Measurements from ENCODE around the gene NKAPL. TPM values are rescaled to one million over a fixed set of nuclear protein-coding genes. Genes with fewer than 3 reads are reported as not detected.

Gene NKAPL
- total and polyA plus RNA-seq, 2 of the 13 experiments (the other 11 are each of a cell fraction or from before 2014, with no cell fraction given), result not detected

DNA sequence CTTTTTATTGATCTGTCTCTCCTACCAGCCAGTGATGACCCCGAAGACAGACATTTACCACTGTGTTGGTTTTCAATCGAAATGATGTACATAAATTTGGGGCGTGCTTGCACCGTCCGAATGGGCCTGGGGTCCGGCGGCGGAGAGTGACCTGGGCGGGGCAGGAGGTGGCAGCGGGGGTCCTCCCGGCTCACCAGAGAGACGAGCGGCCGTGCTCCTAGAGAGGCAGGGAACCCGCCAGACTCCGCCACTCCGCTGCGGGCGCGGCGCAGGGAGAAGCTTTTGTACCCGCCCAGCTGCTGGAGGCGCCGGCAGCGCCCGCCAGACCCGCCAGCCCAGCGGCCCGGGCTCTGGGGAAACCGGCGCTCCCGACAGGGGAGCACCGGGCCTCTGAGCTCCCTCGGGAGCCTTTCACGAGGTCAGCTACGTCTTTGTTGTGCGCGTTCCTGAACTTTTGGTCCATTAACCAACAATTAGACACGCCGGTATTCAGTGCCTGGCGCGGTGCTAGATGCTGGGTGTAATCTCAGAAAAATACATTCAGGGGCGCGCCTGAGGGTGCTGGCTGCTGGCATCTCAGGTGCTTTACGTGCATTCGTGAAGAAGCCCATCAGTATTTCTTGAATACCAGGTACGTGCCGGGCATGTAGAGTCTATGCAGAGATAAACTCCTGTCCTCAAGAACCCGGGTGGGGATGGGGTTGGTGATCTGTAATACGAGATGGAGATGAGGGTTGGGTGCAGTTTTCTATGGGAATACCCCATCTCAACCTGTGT is 22.4 kb downstream of the NKAPL start, which contains the start of gene PGBD1 (continued):
- TF ChIP-seq, protein P1, sequence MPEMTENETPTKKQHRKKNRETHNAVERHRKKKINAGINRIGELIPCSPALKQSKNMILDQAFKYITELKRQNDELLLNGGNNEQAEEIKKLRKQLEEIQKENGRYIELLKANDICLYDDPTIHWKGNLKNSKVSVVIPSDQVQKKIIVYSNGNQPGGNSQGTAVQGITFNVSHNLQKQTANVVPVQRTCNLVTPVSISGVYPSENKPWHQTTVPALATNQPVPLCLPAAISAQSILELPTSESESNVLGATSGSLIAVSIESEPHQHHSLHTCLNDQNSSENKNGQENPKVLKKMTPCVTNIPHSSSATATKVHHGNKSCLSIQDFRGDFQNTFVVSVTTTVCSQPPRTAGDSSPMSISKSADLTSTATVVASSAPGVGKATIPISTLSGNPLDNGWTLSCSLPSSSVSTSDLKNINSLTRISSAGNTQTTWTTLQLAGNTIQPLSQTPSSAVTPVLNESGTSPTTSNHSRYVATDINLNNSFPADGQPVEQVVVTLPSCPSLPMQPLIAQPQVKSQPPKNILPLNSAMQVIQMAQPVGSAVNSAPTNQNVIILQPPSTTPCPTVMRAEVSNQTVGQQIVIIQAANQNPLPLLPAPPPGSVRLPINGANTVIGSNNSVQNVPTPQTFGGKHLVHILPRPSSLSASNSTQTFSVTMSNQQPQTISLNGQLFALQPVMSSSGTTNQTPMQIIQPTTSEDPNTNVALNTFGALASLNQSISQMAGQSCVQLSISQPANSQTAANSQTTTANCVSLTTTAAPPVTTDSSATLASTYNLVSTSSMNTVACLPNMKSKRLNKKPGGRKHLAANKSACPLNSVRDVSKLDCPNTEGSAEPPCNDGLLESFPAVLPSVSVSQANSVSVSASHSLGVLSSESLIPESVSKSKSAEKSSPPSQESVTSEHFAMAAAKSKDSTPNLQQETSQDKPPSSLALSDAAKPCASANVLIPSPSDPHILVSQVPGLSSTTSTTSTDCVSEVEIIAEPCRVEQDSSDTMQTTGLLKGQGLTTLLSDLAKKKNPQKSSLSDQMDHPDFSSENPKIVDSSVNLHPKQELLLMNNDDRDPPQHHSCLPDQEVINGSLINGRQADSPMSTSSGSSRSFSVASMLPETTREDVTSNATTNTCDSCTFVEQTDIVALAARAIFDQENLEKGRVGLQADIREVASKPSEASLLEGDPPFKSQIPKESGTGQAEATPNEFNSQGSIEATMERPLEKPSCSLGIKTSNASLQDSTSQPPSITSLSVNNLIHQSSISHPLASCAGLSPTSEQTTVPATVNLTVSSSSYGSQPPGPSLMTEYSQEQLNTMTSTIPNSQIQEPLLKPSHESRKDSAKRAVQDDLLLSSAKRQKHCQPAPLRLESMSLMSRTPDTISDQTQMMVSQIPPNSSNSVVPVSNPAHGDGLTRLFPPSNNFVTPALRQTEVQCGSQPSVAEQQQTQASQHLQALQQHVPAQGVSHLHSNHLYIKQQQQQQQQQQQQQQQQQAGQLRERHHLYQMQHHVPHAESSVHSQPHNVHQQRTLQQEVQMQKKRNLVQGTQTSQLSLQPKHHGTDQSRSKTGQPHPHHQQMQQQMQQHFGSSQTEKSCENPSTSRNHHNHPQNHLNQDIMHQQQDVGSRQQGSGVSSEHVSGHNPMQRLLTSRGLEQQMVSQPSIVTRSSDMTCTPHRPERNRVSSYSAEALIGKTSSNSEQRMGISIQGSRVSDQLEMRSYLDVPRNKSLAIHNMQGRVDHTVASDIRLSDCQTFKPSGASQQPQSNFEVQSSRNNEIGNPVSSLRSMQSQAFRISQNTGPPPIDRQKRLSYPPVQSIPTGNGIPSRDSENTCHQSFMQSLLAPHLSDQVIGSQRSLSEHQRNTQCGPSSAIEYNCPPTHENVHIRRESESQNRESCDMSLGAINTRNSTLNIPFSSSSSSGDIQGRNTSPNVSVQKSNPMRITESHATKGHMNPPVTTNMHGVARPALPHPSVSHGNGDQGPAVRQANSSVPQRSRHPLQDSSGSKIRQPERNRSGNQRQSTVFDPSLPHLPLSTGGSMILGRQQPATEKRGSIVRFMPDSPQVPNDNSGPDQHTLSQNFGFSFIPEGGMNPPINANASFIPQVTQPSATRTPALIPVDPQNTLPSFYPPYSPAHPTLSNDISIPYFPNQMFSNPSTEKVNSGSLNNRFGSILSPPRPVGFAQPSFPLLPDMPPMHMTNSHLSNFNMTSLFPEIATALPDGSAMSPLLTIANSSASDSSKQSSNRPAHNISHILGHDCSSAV (CRISPR knock-in tag; IDR thresholded peaks at IDR 0.05; ENCODE audit: borderline replicate concordance), result no peak
- 0 out of 2 replicates have a peak, but pooled peaks have one; percentile 15 for TF ChIP-seq BHLHE40 (IDR thresholded peaks at IDR 0.05; ENCODE audit: low read length)
- no peak for TF ChIP-seq MTA3 (CRISPR knock-in tag; IDR thresholded peaks at IDR 0.05)
- 0 out of 2 replicates have a peak, but pooled peaks have one; percentile 31 for TF ChIP-seq ZNF337 (CRISPR knock-in tag; IDR thresholded peaks at IDR 0.05; ENCODE audit: borderline replicate concordance, low read depth)
- peak; percentile 76; the same call in 1 of the 2 replicates for TF ChIP-seq SPEN (CRISPR knock-in tag; IDR thresholded peaks at IDR 0.05; ENCODE audit: low read depth)
- TF ChIP-seq GZF1 (CRISPR knock-in tag; IDR thresholded peaks at IDR 0.05), result peak; percentile 68; the same call in 1 of the 2 replicates
- TF ChIP-seq ZNF121 (CRISPR knock-in tag; IDR thresholded peaks at IDR 0.05), result no peak; the same call in 1 of the 2 replicates
- TF ChIP-seq KLF16 (CRISPR knock-in tag; IDR thresholded peaks at IDR 0.05), result peak in 1 of 2 experiments; percentile 90; a peak in 2 of 4 replicates
- peak; percentile 69; the same call in 1 of the 2 replicates for TF ChIP-seq FLYWCH1 (CRISPR knock-in tag; IDR thresholded peaks at IDR 0.05)
- 0 out of 2 replicates have a peak, but pooled peaks have one; percentile 33 for TF ChIP-seq ZFP41 (CRISPR knock-in tag; IDR thresholded peaks at IDR 0.05; ENCODE audit: borderline replicate concordance)
- TF ChIP-seq RBAK (CRISPR knock-in tag; IDR thresholded peaks at IDR 0.05), result no peak
- TF ChIP-seq ZNF256 (CRISPR knock-in tag; conservative IDR thresholded peaks at IDR 0.05), result 0 out of 2 replicates have a peak, but pooled peaks have one; percentile 17
- no peak for TF ChIP-seq HDAC6 (IDR thresholded peaks at IDR 0.05; ENCODE audit: low read depth, low read length)
- TF ChIP-seq HOXD1 (CRISPR knock-in tag; IDR thresholded peaks at IDR 0.05), result peak; percentile 46
- no peak; the same call in 1 of the 2 replicates for TF ChIP-seq ZNF124 (CRISPR knock-in tag; IDR thresholded peaks at IDR 0.05)
- peak; percentile 70; the same call in 1 of the 2 replicates for TF ChIP-seq ZBED4 (CRISPR knock-in tag; IDR thresholded peaks at IDR 0.05; ENCODE audit: borderline replicate concordance)
- no peak for TF ChIP-seq EZH2 (conservative IDR thresholded peaks at IDR 0.05; ENCODE audit: low read depth, low read length)

Data from HepG2 (cell line).